GM12891 (cell line): ENCODE measurements around the gene ARHGAP26.

Experiments used
- PAX5 ChIP-seq: IDR thresholded peaks from 2 replicates; pipeline ENCODE4 v1.6.1; 2011; ENCODE audit warnings: low read length, moderate library complexity, mild to moderate bottlenecking; ENCODE audit not compliant: insufficient read depth, severe bottlenecking
- POLR2A ChIP-seq: IDR thresholded peaks from 2 replicates; pipeline ENCODE4 v1.6.1; 2011; ENCODE audit warnings: low read depth, low read length, control low read depth
- POLR2AphosphoS5 ChIP-seq: IDR thresholded peaks from 2 replicates; pipeline ENCODE4 v1.6.1; 2011; ENCODE audit warnings: low read depth, low read length, control low read depth
- POU2F2 ChIP-seq: IDR thresholded peaks from 2 replicates; pipeline ENCODE4 v1.6.1; 2011; ENCODE audit warnings: low read depth, mild to moderate bottlenecking, control low read depth, low read length, moderate library complexity
- SPI1 ChIP-seq: IDR thresholded peaks from 2 replicates; pipeline ENCODE4 v1.6.1; 2011; ENCODE audit warnings: low read depth, low read length, control low read depth
- TAF1 ChIP-seq: IDR thresholded peaks from 2 replicates; pipeline ENCODE4 v1.6.1; 2011; ENCODE audit warnings: low read depth, low read length, control low read depth

DNA sequence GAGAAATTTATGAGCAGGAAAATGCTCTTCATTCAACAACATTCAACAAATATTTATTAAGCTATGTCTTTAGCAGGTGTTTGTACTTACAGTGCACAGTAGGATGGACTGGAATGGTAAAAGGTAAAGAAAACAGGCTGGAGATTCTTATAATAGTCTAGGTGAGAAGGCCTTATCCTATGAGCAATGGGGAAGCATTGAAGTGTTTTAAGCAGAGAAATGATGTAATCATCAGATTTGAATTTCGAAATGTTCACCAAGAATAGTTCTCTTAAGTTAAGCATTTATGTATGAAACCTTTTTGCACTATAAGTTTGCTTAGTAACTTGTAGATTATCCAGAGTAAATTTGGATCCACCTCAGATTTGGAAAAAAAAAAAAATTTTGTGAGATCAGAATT is 424.0 kb downstream of the ARHGAP26 start:
- TF ChIP-seq POLR2A (no peak), POLR2AphosphoS5 (no peak), TAF1 (no peak), POU2F2 (no peak), SPI1 (no peak), PAX5 (no peak)
